MCF 10A (cell line): ENCODE results near the gene C14orf39. TPM values are rescaled to one million over a fixed set of nuclear protein-coding genes. Genes with fewer than 3 reads are reported as not detected.

Experiments
- BruUV-seq: library from RNA; stranded (reverse); fragments of 400-500 nt; replicated peaks from 2 replicates; lab custom pipeline; 2021; lab: Mats Ljungman, UMichigan
- CTCF ChIA-PET: fragments of 300-600 bp; sonication (Branson Sonifier 250); formaldehyde crosslinking; extraction: SDS; loops from one replicate; lab custom pipeline; 2021; ENCODE audit warnings: antibody characterized with exemption, inconsistent platforms; lab: Yijun Ruan, JAX
- POLR2A ChIA-PET: fragments of 300-600, 350-650 bp; sonication (Branson Sonifier 250); formaldehyde crosslinking; extraction: SDS; loops from one replicate; lab custom pipeline; 2020; ENCODE audit warnings: antibody characterized with exemption, inconsistent platforms; lab: Yijun Ruan, JAX
- DNase-seq: peaks from one replicate; pipeline ENCODE4 v3.0.0-alpha.2; 2018; ENCODE audit not compliant: unreplicated experiment
- H3K27ac Mint-ChIP-seq: one replicate; pipeline ENCODE4 v1.8.0; 2022; ENCODE audit warnings: mild to moderate bottlenecking, low read depth, mixed read lengths; ENCODE audit not compliant: unreplicated experiment
- H3K27me3 Mint-ChIP-seq: one replicate; pipeline ENCODE4 v1.8.0; 2022; ENCODE audit warnings: mixed read lengths; ENCODE audit not compliant: insufficient read depth, unreplicated experiment
- H3K36me3 Mint-ChIP-seq: one replicate; pipeline ENCODE4 v1.8.0; 2022; ENCODE audit warnings: mild to moderate bottlenecking, moderate library complexity, mixed read lengths; ENCODE audit not compliant: insufficient read depth, unreplicated experiment
- H3K4me1 Mint-ChIP-seq: one replicate; pipeline ENCODE4 v1.8.0; 2022; ENCODE audit warnings: mixed read lengths; ENCODE audit not compliant: insufficient read depth, unreplicated experiment
- H3K4me3 Mint-ChIP-seq: one replicate; pipeline ENCODE4 v1.8.0; 2022; ENCODE audit warnings: mild to moderate bottlenecking, moderate library complexity, mixed read lengths; ENCODE audit not compliant: unreplicated experiment
- H3K9me3 Mint-ChIP-seq: one replicate; pipeline ENCODE4 v1.8.0; 2022; ENCODE audit warnings: mixed read lengths; ENCODE audit not compliant: unreplicated experiment
- CTCF ChIP-seq: fragments of 200-600 bp; IDR thresholded peaks from one replicate; pipeline ENCODE4 v1.8.0; 2022; ENCODE audit warnings: antibody characterized with exemption, mild to moderate bottlenecking; ENCODE audit not compliant: unreplicated experiment
- intact Hi-C: fragments of 100-400 bp; cut with micrococcal nuclease; formaldehyde crosslinking; loops from 2 replicates; pipeline ENCODE4 v1.14.1; 2022
- total RNA-seq: library from RNA; stranded (reverse); gene quantifications from 2 replicates; pipeline ENCODE4 v1.2.3, GENCODE V29; 2022

Gene C14orf39
- total RNA-seq, 1 experiment from 2014 or later = not detected

GRCh38 chr14:60508707-60509437, 23.0 kb upstream of the C14orf39 start, which contains the start of gene SIX6:
Gene SIX6 (plus strand): TSS chr14:60509146. CDS start chr14:60509399, 253 bp downstream.
- H3K27me3 Mint-ChIP-seq = peaks cover 67% of the 10 kb centered on the region

GRCh38 chr14:60508363-60508706, 22.5 kb upstream of the C14orf39 start:
- no peaks in the 10 kb centered on the region for H3K4me1 Mint-ChIP-seq
- no peaks in the 10 kb centered on the region for H3K9me3 Mint-ChIP-seq
- no peak overlapping the region for H3K27ac Mint-ChIP-seq
- H3K27me3 Mint-ChIP-seq = peaks cover 69% of the 10 kb centered on the region
- CTCF ChIA-PET = interaction anchor here (0.6 kb wide), 1 partner anchor 11 kb away, joined by 3 read pairs; no protein-coding TSS in a partner anchor
- BruUV-seq = no TSS peak
- DNase-seq = no peak
- H3K4me3 Mint-ChIP-seq = no peak overlapping the region
- no peak for TF ChIP-seq CTCF
- H3K36me3 Mint-ChIP-seq = no peaks in the 10 kb centered on the region
- POLR2A ChIA-PET = no interaction called here
- intact Hi-C loops = no loop called here

More at GRCh38 chr14:60508707-60509437, 23.0 kb upstream of the C14orf39 start, which contains the start of gene SIX6:
- no peak for DNase-seq
- Mint-ChIP-seq H3K9me3 (no peaks in the 10 kb centered on the region), H3K27ac (no peak within 1 kb of the TSS), H3K4me3 (no peak within 1 kb of the TSS), H3K4me1 (no peaks in the 10 kb centered on the region), H3K36me3 (no peaks in the 10 kb centered on the region)
- intact Hi-C loops = no loop called here
- no peak for TF ChIP-seq CTCF
- ChIA-PET CTCF (interaction anchor here (0.9 kb wide), 1 partner anchor 52 kb away, joined by 5 read pairs; no protein-coding TSS in a partner anchor), POLR2A (no interaction called here)
- BruUV-seq = no TSS peak

DNA sequence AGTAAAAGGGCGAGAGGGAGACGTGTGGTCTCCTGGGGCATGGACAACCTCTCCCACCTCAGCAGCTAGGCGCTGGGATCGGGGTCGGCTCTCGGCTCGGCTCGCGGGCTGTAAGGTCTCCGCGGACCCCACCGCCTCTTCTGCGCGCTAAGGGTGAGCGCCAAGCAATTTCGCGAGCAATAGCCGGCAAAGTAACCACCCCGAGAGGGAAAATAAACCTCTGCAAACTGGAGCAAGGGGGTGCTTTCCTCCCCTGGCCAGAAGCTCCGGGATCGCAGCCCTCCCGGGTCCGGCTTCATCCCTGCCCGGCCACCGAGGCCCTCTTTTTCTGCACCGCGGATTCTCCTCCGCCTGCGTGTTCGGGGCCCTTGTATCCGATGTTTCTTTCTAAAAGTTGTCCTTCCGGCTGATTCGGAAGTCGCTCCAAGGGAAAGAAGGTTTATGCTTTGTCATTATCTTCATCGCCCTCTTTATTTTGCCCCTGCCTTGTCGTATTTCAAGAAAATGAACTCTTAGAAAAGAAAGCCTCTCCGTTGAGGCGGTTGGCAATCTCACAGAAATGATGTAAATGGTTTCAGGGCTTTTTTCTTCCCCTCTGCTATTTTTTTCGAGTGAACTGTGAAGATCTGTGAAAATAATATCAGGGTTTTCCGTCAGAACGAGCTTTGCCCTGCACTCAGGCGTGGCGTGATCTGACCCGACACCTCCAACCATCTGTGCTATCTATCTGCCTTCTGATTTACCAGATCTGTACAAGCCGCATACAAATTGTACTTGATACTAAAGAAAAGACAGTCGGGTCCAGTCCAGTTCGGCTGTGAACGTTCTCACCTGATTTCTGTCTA, 21.3 kb upstream of the C14orf39 start:
- no peaks in the 10 kb centered on the region for H3K9me3 Mint-ChIP-seq
- no peaks in the 10 kb centered on the region for H3K36me3 Mint-ChIP-seq
- BruUV-seq = no TSS peak
- POLR2A ChIA-PET = interaction anchor here (1.2 kb wide), 1 partner anchor 11 kb away, joined by 3 read pairs; no protein-coding TSS in a partner anchor
- CTCF ChIA-PET = interaction anchor here (0.8 to 1.3 kb wide), 2 partner anchors 9 to 157 kb away, joined by 3 read pairs; no protein-coding TSS in a partner anchor
- no peak for DNase-seq
- H3K4me3 Mint-ChIP-seq = no peak overlapping the region
- no peak for TF ChIP-seq CTCF
- H3K27ac Mint-ChIP-seq = no peak overlapping the region
- intact Hi-C loops = no loop called here
- H3K27me3 Mint-ChIP-seq = peaks cover 69% of the 10 kb centered on the region
- no peaks in the 10 kb centered on the region for H3K4me1 Mint-ChIP-seq

GRCh38 chr14:60506462-60506984, 20.7 kb upstream of the C14orf39 start:
- H3K36me3 Mint-ChIP-seq = no peaks in the 10 kb centered on the region
- intact Hi-C loops = no loop called here
- CTCF ChIA-PET = interaction anchor here (0.6 to 1.4 kb wide), 4 partner anchors 8 to 322 kb away, joined by 3 to 5 read pairs (median 3); no protein-coding TSS in a partner anchor
- no TSS peak for BruUV-seq
- TF ChIP-seq CTCF = no peak
- H3K27me3 Mint-ChIP-seq = peaks cover 70% of the 10 kb centered on the region
- no peak for DNase-seq
- H3K9me3 Mint-ChIP-seq = no peaks in the 10 kb centered on the region
- POLR2A ChIA-PET = interaction anchor here (1.2 kb wide), 1 partner anchor 12 kb away, joined by 3 read pairs; no protein-coding TSS in a partner anchor
- H3K4me3 Mint-ChIP-seq = no peak overlapping the region
- H3K4me1 Mint-ChIP-seq = no peaks in the 10 kb centered on the region
- no peak overlapping the region for H3K27ac Mint-ChIP-seq
